ENCODE data around the gene PCDHGB3.

The PCDHGB3 gene

DNA sequence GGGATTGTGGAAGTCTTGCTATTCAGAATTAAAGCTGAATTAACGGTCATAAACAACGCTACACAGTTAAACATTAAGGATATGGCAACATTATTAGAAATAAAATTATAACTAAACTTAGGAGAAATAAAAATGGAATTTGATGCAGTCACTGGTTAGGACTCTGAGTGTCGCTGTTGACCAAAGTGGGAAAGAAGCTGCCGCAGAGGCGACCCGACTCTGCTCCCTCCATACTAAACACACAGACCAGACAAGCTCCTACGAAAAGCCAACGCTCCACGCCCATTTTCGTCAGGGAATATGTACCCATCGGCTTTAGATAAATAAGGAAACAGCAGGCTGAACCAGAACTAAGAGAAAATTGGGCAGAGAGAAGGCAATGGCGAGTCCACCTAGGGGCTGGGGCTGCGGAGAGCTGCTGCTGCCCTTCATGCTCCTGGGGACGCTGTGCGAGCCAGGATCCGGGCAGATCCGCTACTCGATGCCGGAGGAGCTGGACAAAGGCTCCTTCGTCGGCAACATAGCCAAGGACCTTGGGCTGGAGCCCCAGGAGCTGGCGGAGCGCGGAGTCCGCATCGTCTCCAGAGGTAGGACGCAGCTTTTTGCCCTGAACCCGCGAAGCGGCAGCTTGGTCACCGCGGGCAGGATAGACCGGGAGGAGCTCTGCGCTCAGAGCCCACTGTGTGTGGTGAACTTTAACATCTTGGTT, 5.9 kb upstream of the PCDHGB3 start, which contains the start of gene PCDHGA5:
TSS of gene PCDHGA5 (plus strand) at position 211 of the 709 bp plus-strand sequence. CDS start at position 380, 169 bp downstream.
- H3K27ac ChIP-seq (ENCODE audit: low read depth, low read length, poor library complexity, severe bottlenecking): no peak within 1 kb of the TSS
- no peak within 1 kb of the TSS for H3K4me2 ChIP-seq (ENCODE audit: low read length)
- peaks cover 37% of the 10 kb centered on the region for H3K9me3 ChIP-seq (ENCODE audit: low read length)
- H3K4me1 ChIP-seq (ENCODE audit: insufficient read depth, low read length, severe bottlenecking): no peaks in the 10 kb centered on the region
- H3K36me3 ChIP-seq (ENCODE audit: insufficient read depth, low read length): no peaks in the 10 kb centered on the region
- no peaks in the 10 kb centered on the region for H3F3A ChIP-seq (ENCODE audit: insufficient read depth, low read length)
- no peak for TF ChIP-seq EZH2 (IDR thresholded peaks at IDR 0.05; ENCODE audit: borderline replicate concordance, low read length)
- TF ChIP-seq, protein P1, sequence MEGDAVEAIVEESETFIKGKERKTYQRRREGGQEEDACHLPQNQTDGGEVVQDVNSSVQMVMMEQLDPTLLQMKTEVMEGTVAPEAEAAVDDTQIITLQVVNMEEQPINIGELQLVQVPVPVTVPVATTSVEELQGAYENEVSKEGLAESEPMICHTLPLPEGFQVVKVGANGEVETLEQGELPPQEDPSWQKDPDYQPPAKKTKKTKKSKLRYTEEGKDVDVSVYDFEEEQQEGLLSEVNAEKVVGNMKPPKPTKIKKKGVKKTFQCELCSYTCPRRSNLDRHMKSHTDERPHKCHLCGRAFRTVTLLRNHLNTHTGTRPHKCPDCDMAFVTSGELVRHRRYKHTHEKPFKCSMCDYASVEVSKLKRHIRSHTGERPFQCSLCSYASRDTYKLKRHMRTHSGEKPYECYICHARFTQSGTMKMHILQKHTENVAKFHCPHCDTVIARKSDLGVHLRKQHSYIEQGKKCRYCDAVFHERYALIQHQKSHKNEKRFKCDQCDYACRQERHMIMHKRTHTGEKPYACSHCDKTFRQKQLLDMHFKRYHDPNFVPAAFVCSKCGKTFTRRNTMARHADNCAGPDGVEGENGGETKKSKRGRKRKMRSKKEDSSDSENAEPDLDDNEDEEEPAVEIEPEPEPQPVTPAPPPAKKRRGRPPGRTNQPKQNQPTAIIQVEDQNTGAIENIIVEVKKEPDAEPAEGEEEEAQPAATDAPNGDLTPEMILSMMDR (IDR thresholded peaks at IDR 0.05; ENCODE audit: low read length): no peak
- H2AFZ ChIP-seq (ENCODE audit: low read length): no peak within 1 kb of the TSS
- H3K9me2 ChIP-seq (ENCODE audit: low read depth, low read length): no peaks in the 10 kb centered on the region
- H3K4me3 ChIP-seq (ENCODE audit: low read depth, low read length, poor library complexity, severe bottlenecking): no peak within 1 kb of the TSS
- H3K79me2 ChIP-seq (ENCODE audit: insufficient read depth, low read length): no peaks in the 10 kb centered on the region
- no peaks in the 10 kb centered on the region for H3K27me3 ChIP-seq (ENCODE audit: insufficient read depth, low read length)
- H3K9ac ChIP-seq (ENCODE audit: low read length): no peak within 1 kb of the TSS
- H4K20me1 ChIP-seq (ENCODE audit: insufficient read depth, low read length): no peaks in the 10 kb centered on the region

DNA sequence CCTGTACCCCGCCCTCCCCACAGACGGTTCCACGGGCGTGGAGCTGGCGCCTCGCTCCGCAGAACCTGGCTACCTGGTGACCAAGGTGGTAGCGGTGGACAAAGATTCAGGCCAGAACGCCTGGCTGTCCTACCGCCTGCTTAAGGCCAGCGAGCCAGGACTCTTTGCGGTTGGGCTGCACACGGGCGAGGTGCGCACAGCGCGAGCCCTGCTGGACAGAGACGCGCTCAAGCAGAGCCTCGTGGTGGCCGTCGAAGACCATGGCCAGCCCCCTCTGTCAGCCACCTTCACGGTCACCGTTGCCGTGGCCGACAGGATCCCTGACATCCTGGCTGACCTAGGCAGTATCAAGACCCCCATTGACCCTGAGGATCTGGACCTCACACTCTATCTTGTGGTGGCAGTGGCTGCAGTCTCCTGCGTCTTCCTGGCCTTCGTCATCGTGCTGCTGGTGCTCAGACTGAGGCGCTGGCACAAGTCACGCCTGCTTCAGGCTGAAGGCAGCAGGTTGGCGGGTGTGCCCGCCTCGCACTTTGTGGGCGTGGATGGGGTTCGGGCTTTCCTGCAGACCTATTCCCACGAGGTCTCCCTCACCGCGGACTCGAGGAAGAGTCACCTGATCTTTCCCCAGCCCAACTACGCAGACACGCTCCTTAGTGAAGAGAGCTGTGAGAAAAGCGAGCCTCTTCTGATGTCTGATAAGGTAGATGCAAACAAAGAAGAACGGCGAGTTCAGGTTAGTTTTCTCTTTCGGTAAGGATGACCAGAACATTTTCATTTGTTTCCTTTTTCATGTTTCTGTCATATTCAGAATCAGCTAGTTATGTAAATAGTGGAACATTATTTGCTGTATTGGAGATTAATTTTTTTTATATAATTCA, 3.8 kb upstream of the PCDHGB3 start:
- TF ChIP-seq, protein P1 (IDR thresholded peaks at IDR 0.05; ENCODE audit: low read length): no peak
- no peak for TF ChIP-seq EZH2 (IDR thresholded peaks at IDR 0.05; ENCODE audit: borderline replicate concordance, low read length)
- Histone ChIP-seq H3K9ac (ENCODE audit: low read length) (no peak overlapping the region), H3K79me2 (ENCODE audit: insufficient read depth, low read length) (no peaks in the 10 kb centered on the region), H3K4me3 (ENCODE audit: low read depth, low read length, poor library complexity, severe bottlenecking) (no peak overlapping the region), H2AFZ (ENCODE audit: low read length) (no peak overlapping the region), H3K36me3 (ENCODE audit: insufficient read depth, low read length) (no peaks in the 10 kb centered on the region), H3K9me3 (ENCODE audit: low read length) (peaks cover 32% of the 10 kb centered on the region), H4K20me1 (ENCODE audit: insufficient read depth, low read length) (no peaks in the 10 kb centered on the region), H3K27me3 (ENCODE audit: insufficient read depth, low read length) (no peaks in the 10 kb centered on the region), H3K4me2 (ENCODE audit: low read length) (no peak overlapping the region), H3F3A (ENCODE audit: insufficient read depth, low read length) (no peaks in the 10 kb centered on the region), H3K4me1 (ENCODE audit: insufficient read depth, low read length, severe bottlenecking) (no peaks in the 10 kb centered on the region), H3K27ac (ENCODE audit: low read depth, low read length, poor library complexity, severe bottlenecking) (no peak overlapping the region), H3K9me2 (ENCODE audit: low read depth, low read length) (no peaks in the 10 kb centered on the region)

DNA sequence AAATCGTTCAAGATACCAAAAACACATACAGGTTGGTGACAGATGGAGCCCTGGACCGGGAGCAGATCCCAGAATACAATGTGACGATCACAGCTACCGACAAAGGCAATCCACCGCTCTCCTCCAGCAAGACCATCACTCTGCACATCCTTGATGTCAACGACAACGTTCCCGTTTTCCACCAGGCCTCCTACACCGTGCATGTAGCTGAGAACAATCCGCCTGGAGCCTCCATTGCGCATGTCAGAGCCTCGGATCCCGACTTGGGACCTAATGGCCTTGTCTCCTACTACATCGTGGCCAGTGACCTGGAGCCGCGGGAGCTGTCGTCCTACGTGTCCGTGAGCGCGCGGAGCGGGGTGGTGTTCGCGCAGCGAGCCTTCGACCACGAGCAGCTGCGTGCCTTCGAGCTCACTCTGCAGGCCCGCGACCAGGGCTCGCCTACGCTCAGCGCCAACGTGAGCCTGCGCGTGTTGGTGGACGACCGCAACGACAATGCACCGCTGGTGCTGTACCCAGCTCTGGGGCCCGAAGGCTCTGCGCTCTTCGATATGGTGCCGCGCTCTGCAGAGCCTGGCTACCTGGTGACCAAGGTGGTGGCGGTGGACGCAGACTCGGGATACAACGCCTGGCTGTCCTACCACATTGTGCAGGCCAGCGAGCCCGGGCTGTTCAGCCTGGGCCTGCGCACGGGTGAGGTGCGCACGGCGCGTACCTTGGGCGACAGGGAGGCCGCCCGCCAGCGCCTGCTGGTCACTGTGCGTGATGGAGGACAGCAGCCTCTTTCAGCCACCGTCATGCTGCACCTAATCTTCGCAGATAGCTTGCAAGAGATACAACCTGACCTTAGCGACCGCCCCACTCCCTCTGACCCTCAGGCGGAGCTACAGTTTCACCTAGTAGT, 1.8 kb downstream of the PCDHGB3 start:
- no peak overlapping the region for H2AFZ ChIP-seq (ENCODE audit: low read length)
- H3K27me3 ChIP-seq (ENCODE audit: insufficient read depth, low read length): no peaks in the 10 kb centered on the region
- no peaks in the 10 kb centered on the region for H3K36me3 ChIP-seq (ENCODE audit: insufficient read depth, low read length)
- H3K27ac ChIP-seq (ENCODE audit: low read depth, low read length, poor library complexity, severe bottlenecking): no peak overlapping the region
- H3K9me3 ChIP-seq (ENCODE audit: low read length): peaks cover 23% of the 10 kb centered on the region
- TF ChIP-seq, protein P1 (IDR thresholded peaks at IDR 0.05; ENCODE audit: low read length): no peak
- TF ChIP-seq EZH2 (IDR thresholded peaks at IDR 0.05; ENCODE audit: borderline replicate concordance, low read length): no peak
- H3K9me2 ChIP-seq (ENCODE audit: low read depth, low read length): no peaks in the 10 kb centered on the region
- H3K4me2 ChIP-seq (ENCODE audit: low read length): no peak overlapping the region
- no peaks in the 10 kb centered on the region for H3F3A ChIP-seq (ENCODE audit: insufficient read depth, low read length)
- H3K9ac ChIP-seq (ENCODE audit: low read length): no peak overlapping the region
- no peak overlapping the region for H3K4me3 ChIP-seq (ENCODE audit: low read depth, low read length, poor library complexity, severe bottlenecking)
- H3K79me2 ChIP-seq (ENCODE audit: insufficient read depth, low read length): no peaks in the 10 kb centered on the region
- H3K4me1 ChIP-seq (ENCODE audit: insufficient read depth, low read length, severe bottlenecking): no peaks in the 10 kb centered on the region
- H4K20me1 ChIP-seq (ENCODE audit: insufficient read depth, low read length): no peaks in the 10 kb centered on the region
